ENCODE data around the gene TIGD3.

TIGD3 gene

GRCh38 chr11:65398362-65398910, 43.9 kb downstream of the TIGD3 start:
- Histone ChIP-seq H3K36me3 (ENCODE audit: insufficient read depth, insufficient read length, low read length) (peaks cover 86% of the 10 kb centered on the region), H3K9me3 (ENCODE audit: insufficient read depth, low read length) (no peaks in the 10 kb centered on the region), H3K9ac (ENCODE audit: insufficient read length, low read depth) (no peak overlapping the region), H3K4me3 (ENCODE audit: insufficient read length, low read depth) (no peak overlapping the region), H3K27me3 (ENCODE audit: insufficient read depth, insufficient read length) (no peaks in the 10 kb centered on the region), H3K4me1 (ENCODE audit: insufficient read depth, insufficient read length) (peaks cover 22% of the 10 kb centered on the region)
- TF ChIP-seq SUZ12 (IDR thresholded peaks at IDR 0.05; ENCODE audit: extremely low read depth, insufficient read depth, insufficient read length) (no peak), YY1 (IDR thresholded peaks at IDR 0.05; ENCODE audit: insufficient read depth, insufficient read length) (no peak), ZNF274 (IDR thresholded peaks at IDR 0.05; ENCODE audit: low read depth, low read length) (no peak)
- no peak for DNase-seq (ENCODE audit: low read depth, low spot score)

DNA sequence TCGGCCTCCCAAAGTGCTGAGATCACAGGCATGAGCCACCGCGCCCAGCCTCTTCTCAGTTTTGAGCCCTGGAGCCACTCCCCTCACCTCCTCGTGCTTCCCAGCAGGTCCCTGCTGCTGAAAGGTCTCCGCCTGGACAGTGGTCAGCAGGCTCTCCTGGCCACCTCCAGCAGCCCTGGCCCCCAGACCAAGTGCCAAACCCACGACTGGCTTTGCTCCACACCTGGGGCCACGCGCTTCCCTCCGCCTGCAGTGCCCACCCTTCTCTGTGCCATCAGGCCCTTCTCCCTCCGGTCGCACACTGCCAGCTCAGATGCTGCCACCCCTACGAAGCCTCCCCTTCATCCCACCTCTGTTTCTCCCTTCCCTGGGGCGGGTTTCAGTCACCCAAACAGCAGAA, 44.7 kb downstream of the TIGD3 start:
- H3K9ac ChIP-seq (ENCODE audit: insufficient read length, low read depth): no peak overlapping the region
- DNase-seq (ENCODE audit: low read depth, low spot score): no peak
- no peak overlapping the region for H3K4me3 ChIP-seq (ENCODE audit: insufficient read length, low read depth)
- no peaks in the 10 kb centered on the region for H3K27me3 ChIP-seq (ENCODE audit: insufficient read depth, insufficient read length)
- H3K4me1 ChIP-seq (ENCODE audit: insufficient read depth, insufficient read length): peaks cover 15% of the 10 kb centered on the region
- TF ChIP-seq SUZ12 (IDR thresholded peaks at IDR 0.05; ENCODE audit: extremely low read depth, insufficient read depth, insufficient read length) (no peak), YY1 (IDR thresholded peaks at IDR 0.05; ENCODE audit: insufficient read depth, insufficient read length) (no peak), ZNF274 (IDR thresholded peaks at IDR 0.05; ENCODE audit: low read depth, low read length) (no peak)
- H3K9me3 ChIP-seq (ENCODE audit: insufficient read depth, low read length): no peaks in the 10 kb centered on the region
- H3K36me3 ChIP-seq (ENCODE audit: insufficient read depth, insufficient read length, low read length): peaks cover 86% of the 10 kb centered on the region

- H3K27me3 ChIP-seq (ENCODE audit: insufficient read depth, insufficient read length): no peaks in the 10 kb centered on the region
- H3K9ac ChIP-seq (ENCODE audit: insufficient read length, low read depth): peak overlapping the region; percentile 50
- H3K9me3 ChIP-seq (ENCODE audit: insufficient read depth, low read length): no peaks in the 10 kb centered on the region
- DNase-seq (ENCODE audit: low read depth, low spot score): no peak
- H3K36me3 ChIP-seq (ENCODE audit: insufficient read depth, insufficient read length, low read length): peaks cover 86% of the 10 kb centered on the region
- TF ChIP-seq SUZ12 (IDR thresholded peaks at IDR 0.05; ENCODE audit: extremely low read depth, insufficient read depth, insufficient read length) (no peak), YY1 (IDR thresholded peaks at IDR 0.05; ENCODE audit: insufficient read depth, insufficient read length) (no peak), ZNF274 (IDR thresholded peaks at IDR 0.05; ENCODE audit: low read depth, low read length) (no peak)
- H3K4me3 ChIP-seq (ENCODE audit: insufficient read length, low read depth): no peak overlapping the region
- peaks cover 15% of the 10 kb centered on the region for H3K4me1 ChIP-seq (ENCODE audit: insufficient read depth, insufficient read length)
These were observed 45.3 kb downstream of the TIGD3 start for GRCh38 chr11:65399845-65400244.

DNA sequence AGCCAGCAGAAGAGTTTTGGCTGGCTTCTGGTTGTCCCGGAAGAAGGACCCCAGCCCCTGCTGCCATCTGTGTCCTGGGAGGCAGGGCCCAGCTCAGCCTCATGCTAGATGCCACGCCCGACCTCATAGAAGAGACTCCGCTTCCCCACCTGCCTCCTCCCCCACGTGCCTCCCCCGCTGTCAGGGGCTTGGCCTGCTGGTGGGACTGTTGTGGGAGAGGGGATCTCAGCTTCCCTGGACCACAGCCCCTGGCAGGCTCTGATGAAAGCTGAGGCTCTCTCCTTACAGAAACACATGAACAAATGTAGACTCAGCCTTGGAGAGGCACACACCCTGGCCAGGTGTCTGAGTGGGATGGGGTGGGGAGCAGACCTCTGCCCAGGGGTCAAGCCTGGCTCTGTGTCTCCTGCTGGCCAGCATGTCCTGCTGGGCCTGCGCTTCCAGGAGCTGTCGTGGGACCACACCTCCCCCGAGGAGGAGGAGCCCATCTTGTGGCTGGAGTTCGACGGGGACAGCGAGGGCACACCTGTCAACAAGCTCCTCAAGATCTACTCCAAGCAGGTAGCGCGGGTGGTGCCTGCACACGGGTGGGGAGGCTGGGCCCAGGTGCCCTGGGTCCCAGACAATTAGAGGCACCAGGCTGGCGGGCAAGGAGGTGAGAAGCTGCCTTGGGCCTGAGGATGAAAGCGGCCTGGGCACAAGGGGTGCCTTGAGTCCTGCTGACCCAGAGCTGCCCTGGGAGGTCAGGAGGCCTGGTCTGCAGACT, 45.9 kb downstream of the TIGD3 start:
- no peaks in the 10 kb centered on the region for H3K9me3 ChIP-seq (ENCODE audit: insufficient read depth, low read length)
- no peak for DNase-seq (ENCODE audit: low read depth, low spot score)
- H3K4me3 ChIP-seq (ENCODE audit: insufficient read length, low read depth): no peak overlapping the region
- TF ChIP-seq SUZ12 (IDR thresholded peaks at IDR 0.05; ENCODE audit: extremely low read depth, insufficient read depth, insufficient read length) (no peak), ZNF274 (IDR thresholded peaks at IDR 0.05; ENCODE audit: low read depth, low read length) (no peak), YY1 (IDR thresholded peaks at IDR 0.05; ENCODE audit: insufficient read depth, insufficient read length) (no peak)
- H3K9ac ChIP-seq (ENCODE audit: insufficient read length, low read depth): peak overlapping the region; percentile 50
- peaks cover 86% of the 10 kb centered on the region for H3K36me3 ChIP-seq (ENCODE audit: insufficient read depth, insufficient read length, low read length)
- no peaks in the 10 kb centered on the region for H3K27me3 ChIP-seq (ENCODE audit: insufficient read depth, insufficient read length)
- peaks cover 15% of the 10 kb centered on the region for H3K4me1 ChIP-seq (ENCODE audit: insufficient read depth, insufficient read length)

DNA sequence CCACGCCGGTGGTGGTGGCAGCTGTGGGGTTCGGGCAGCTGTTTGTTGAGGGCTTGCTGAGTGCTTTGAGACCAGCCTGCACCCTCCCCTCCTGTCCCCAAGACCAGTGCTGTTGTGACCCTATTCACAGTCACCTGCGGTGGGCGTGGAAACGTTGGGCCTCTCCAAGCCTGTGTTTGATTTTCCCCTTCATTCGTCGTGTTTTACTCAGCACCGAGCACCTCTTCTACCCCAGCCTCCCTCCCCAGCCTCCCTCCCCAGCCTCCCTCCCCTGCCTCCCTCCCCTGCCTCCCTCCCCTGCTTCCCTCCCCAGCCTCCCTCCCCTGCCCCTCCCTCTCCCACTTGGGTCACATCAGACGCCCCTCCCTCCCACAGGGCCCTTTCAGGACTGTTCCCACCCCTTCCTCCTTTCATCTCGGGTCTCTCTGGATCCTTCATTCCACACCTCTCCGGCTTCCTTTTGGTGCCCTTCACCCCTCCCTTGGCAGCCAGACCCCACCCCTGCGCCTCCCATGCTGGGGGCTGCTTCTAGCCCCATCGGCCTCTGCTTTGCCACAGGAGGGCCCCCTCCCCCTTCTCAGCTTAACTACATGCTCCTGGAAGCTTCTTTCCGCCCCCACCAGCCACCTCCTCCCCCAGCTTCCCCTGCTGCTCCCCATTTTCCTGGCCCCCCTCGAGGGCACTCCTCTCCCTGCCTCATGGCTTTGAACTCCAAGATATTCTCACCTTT, 46.7 kb downstream of the TIGD3 start:
- no peak for DNase-seq (ENCODE audit: low read depth, low spot score)
- H3K27me3 ChIP-seq (ENCODE audit: insufficient read depth, insufficient read length): no peaks in the 10 kb centered on the region
- no peaks in the 10 kb centered on the region for H3K9me3 ChIP-seq (ENCODE audit: insufficient read depth, low read length)
- no peak overlapping the region for H3K4me3 ChIP-seq (ENCODE audit: insufficient read length, low read depth)
- H3K4me1 ChIP-seq (ENCODE audit: insufficient read depth, insufficient read length): peaks cover 15% of the 10 kb centered on the region
- H3K9ac ChIP-seq (ENCODE audit: insufficient read length, low read depth): peak overlapping the region; percentile 32
- peaks cover 82% of the 10 kb centered on the region for H3K36me3 ChIP-seq (ENCODE audit: insufficient read depth, insufficient read length, low read length)
- TF ChIP-seq ZNF274 (IDR thresholded peaks at IDR 0.05; ENCODE audit: low read depth, low read length) (no peak), SUZ12 (IDR thresholded peaks at IDR 0.05; ENCODE audit: extremely low read depth, insufficient read depth, insufficient read length) (no peak), YY1 (IDR thresholded peaks at IDR 0.05; ENCODE audit: insufficient read depth, insufficient read length) (no peak)

DNA sequence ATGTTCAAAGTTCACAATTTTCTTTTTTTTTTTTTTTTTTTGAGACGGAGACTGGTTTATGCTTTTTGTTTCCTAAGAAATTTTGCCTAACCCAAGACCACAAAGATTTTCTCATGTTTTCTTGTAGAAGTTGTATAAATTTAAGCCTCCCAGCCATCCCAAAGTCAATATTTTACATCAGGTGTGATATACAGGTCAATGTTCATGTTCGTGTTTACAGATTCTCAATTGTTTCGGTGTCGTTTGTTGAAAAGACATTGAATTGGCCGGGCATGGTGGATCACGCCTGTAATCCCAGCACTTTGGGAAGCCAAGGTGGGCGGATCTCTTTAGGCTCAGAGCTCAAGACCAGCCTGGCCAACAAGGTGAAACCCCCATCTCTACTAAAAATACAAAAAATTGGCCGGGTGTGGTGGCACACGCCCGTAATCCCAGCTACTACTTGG, 47.3 kb downstream of the TIGD3 start:
- Histone ChIP-seq H3K36me3 (ENCODE audit: insufficient read depth, insufficient read length, low read length) (peaks cover 76% of the 10 kb centered on the region), H3K4me3 (ENCODE audit: insufficient read length, low read depth) (no peak overlapping the region)

DNA sequence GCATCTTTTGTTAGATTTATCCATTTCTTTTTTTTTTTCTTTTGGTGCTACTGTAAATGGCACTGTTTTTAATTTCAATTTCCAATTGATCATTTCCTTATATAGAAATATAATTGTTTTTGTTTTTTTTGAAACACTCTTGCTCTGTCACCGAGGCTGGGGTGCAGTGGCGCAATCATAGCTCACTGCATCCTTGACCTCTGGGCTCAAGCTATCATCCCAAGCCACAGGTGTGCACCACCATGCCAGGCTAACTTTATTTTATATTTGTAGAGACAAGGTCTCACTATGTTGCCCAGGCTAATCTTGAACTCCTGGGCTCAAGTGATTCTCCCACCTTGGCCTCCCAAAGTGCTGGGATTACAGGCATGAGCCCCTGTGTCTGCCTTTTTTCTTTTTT, 48.2 kb downstream of the TIGD3 start:
- H3K9ac ChIP-seq (ENCODE audit: insufficient read length, low read depth): no peak overlapping the region
- no peaks in the 10 kb centered on the region for H3K27me3 ChIP-seq (ENCODE audit: insufficient read depth, insufficient read length)
- peaks cover 68% of the 10 kb centered on the region for H3K36me3 ChIP-seq (ENCODE audit: insufficient read depth, insufficient read length, low read length)
- H3K4me3 ChIP-seq (ENCODE audit: insufficient read length, low read depth): no peak overlapping the region
- TF ChIP-seq YY1 (IDR thresholded peaks at IDR 0.05; ENCODE audit: insufficient read depth, insufficient read length) (no peak), SUZ12 (IDR thresholded peaks at IDR 0.05; ENCODE audit: extremely low read depth, insufficient read depth, insufficient read length) (no peak), ZNF274 (IDR thresholded peaks at IDR 0.05; ENCODE audit: low read depth, low read length) (no peak)
- no peak for DNase-seq (ENCODE audit: low read depth, low spot score)
- peaks cover 15% of the 10 kb centered on the region for H3K4me1 ChIP-seq (ENCODE audit: insufficient read depth, insufficient read length)
- H3K9me3 ChIP-seq (ENCODE audit: insufficient read depth, low read length): no peaks in the 10 kb centered on the region

More for the DNA sequence above, 47.3 kb downstream of the TIGD3 start:
- no peak for TF ChIP-seq ZNF274 (IDR thresholded peaks at IDR 0.05; ENCODE audit: low read depth, low read length)
- TF ChIP-seq YY1 (IDR thresholded peaks at IDR 0.05; ENCODE audit: insufficient read depth, insufficient read length): no peak
- no peak for TF ChIP-seq SUZ12 (IDR thresholded peaks at IDR 0.05; ENCODE audit: extremely low read depth, insufficient read depth, insufficient read length)
- Histone ChIP-seq H3K4me1 (ENCODE audit: insufficient read depth, insufficient read length) (peaks cover 15% of the 10 kb centered on the region), H3K27me3 (ENCODE audit: insufficient read depth, insufficient read length) (no peaks in the 10 kb centered on the region), H3K9ac (ENCODE audit: insufficient read length, low read depth) (no peak overlapping the region), H3K9me3 (ENCODE audit: insufficient read depth, low read length) (no peaks in the 10 kb centered on the region)
- DNase-seq (ENCODE audit: low read depth, low spot score): no peak
